Fibroblast of gingiva (primary cell): Measurements from ENCODE around the gene CD180.

Experiments
- DNase-seq: peaks from one replicate; pipeline ENCODE4 v3.0.0-alpha.2; 2011; ENCODE audit warnings: low read depth

CD180 gene

GRCh38 chr5:67196537-67197059 lies at the start of gene CD180:
Gene CD180 (minus strand): TSS chr5:67196799. CDS start chr5:67196641, 158 bp downstream.
- DNase-seq = no peak

GRCh38 chr5:67246108-67246507 lies 49.5 kb upstream of the CD180 start:
- peak; percentile 82 for DNase-seq

DNA sequence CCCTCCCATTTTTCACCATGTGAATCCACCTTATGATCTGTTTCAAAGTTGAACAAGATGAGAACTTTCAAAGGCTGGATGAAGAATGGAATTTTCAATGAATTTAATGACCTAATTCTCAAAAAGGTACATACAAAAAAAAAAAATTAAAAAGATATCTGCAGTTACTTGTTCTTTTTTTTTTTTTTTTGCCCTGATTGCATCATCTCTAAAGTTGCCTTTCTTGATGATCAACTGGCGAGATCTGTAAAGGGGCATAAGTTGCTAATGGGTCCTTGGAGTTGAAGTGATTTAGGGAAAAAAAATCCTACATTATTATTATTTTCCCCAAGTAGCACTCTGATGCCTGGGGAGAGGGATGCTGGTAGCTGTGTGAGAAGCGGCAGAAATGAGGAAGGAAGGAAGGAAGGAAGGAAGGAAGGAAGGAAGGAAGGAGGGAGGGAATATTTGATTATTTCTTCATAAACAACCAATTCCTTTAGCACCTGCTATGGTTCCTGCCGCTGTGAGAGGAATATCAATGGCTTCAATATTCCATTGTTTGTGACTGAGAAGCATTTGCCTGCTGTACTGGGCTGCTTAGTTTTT lies 48.8 kb upstream of the CD180 start:
- no peak for DNase-seq

GRCh38 chr5:67244345-67244793 lies 47.8 kb upstream of the CD180 start:
- no peak for DNase-seq

- DNase-seq = no peak
Observed at GRCh38 chr5:67243944-67244343, 47.3 kb upstream of the CD180 start.

- DNase-seq = peak; percentile 27
Observed at GRCh38 chr5:67243349-67243748, 46.8 kb upstream of the CD180 start.

DNA sequence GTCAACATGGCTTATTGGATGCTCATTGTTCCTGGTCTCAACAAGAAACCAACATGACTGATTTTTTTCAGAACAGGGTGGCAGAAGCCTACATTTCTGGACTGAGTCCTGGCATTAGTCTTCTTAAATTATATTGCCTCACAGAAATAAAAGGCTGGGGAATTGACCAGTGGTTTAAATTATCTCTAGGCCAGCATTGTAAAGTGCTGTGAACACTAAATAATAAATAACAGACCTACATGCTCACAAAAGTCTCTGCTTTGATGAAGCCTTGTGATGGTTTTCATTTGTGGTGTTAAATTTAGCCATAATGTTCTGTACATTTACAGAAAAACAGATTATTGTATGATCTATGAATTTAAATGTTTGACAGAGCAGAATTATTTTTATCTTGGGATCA lies 44.7 kb upstream of the CD180 start:
- DNase-seq = no peak

DNA sequence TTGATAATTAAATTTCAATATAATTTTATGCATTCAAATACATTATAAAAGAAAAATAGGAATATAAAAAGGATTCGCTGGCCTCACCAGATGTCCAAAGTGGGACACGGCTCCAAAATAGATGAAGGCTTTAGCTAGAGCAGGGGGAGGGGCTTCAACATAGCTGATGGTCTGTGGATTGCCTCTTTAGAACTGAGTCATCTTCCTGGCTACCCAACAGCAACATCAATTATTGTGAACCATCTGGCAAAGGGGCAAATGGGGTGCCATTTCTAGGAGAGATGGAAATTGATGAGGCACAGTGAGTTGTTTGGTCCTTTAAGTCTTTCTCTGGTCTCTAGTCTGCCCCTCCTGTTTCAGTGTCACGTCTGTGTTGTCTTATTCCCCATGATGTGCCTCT lies 44.2 kb upstream of the CD180 start:
- no peak for DNase-seq

DNA sequence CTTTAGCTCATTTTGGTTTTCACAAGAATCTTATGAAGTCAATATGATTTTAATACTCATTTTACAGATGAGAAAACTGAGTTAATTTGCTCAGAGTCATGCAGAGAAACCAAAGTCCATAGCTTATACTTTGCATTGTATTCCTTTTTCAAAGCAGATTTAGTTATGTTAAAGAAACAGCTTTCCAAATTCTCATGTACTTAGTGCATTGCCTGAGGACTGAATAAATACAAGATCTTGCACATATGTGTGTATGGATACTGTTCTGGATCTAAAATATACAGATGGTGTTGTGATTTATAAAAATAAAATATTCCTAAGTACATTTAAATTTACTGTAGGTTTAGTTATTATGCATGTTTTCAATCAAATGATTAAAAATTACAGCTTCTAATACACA lies 43.5 kb upstream of the CD180 start:
- DNase-seq = no peak

DNA sequence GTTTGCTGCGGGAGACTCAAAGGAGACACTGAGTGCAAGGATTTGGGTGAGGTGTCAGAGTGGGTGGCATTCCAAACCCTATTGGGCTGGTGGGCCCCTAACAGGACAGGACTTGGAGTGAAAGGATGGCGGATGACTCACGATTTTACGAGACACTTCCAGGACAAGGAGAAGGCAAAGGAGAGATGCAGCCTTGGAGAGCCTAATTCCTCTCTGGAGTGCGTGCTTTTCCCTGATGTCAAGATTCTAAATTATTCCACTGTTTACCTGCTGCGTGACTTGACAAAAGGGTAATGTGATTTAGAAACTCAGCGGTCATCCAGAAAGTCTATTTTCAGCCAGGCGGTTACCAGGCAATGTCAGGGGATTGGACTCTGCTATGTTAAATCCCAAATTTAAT lies 41.6 kb upstream of the CD180 start:
- no peak for DNase-seq

DNA sequence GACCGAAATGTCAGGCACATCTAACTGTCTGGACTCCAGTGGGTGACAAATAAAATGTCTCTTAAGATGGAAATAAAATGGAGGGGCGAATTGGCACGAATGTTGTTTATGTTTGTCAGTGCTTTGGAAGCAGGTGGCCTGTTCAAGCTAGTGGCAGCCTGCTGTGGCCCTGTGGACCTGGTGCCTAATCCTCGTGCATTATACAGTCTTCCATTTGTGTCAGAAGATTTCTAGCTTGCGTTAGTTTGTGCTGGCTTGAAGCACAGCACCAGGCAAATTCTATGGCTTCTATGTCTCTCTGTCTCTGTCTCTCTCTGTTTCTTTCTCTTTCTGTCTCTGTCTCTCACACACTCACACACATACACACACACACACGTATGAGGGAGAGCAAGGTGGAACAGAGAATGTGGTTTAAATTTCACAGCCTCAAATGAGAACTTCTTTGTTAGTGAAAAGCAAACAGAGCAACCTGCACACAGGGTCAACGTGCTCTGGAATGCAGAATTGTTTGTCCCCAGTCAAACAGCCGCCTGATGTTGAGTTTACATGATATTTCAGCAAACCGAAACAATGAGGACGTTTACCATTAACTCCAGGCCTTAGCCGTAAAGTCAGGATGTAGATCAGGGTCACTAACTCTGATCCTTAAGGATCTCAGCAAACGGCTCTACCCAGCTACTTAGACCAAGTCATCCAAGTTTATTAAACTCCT lies 39.0 kb upstream of the CD180 start:
- DNase-seq = no peak

DNA sequence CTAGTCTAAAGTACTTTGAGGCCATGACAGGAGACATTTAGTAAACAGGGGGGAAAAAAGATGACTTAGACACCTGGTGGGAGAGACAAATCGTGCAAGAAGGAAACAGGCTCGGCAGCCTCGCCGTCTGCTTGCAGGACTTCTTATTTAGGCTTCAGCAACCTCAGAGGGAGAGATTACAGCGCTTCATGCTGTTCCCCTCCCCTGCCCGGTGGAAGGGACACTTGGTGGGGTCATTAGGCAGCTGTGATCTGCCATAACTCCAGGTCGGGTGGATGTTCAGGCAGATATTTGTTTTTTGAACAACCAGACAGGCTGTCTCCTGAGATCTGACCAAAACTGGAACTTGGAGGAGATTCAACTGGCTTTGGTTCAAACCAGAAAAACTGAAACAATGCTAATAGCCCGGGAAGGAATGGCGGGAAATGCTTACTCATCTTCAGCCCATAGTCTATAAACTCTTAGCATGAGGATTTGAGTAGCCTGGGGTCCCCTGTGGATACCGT lies 38.1 kb upstream of the CD180 start:
- peak; percentile 54 for DNase-seq

GRCh38 chr5:67233075-67233474 lies 36.5 kb upstream of the CD180 start:
- no peak for DNase-seq

GRCh38 chr5:67223211-67223610 lies 26.6 kb upstream of the CD180 start:
- DNase-seq = no peak

GRCh38 chr5:67222243-67223025 lies 25.8 kb upstream of the CD180 start:
- no peak for DNase-seq

GRCh38 chr5:67221487-67222242 lies 25.1 kb upstream of the CD180 start:
- DNase-seq = no peak

DNA sequence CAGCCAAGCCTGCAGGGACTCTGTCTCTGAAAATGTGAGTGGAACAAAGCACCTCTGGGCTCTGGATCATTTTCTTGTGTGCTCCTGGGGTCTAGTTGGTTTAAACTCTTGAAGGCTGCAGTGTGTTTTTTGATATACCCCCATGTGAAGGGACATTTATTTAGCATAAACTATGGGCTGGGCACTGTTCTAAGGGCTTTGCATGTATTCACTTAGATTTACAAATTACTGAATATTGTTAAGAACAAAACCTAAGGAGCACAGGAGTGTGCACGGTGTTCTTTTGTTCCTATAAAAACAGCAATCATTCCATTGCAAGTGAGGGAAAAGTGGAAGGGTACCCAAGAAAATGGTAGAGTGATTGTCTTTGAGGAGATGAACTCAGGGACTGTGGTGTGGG lies 20.0 kb upstream of the CD180 start:
- DNase-seq = no peak

DNA sequence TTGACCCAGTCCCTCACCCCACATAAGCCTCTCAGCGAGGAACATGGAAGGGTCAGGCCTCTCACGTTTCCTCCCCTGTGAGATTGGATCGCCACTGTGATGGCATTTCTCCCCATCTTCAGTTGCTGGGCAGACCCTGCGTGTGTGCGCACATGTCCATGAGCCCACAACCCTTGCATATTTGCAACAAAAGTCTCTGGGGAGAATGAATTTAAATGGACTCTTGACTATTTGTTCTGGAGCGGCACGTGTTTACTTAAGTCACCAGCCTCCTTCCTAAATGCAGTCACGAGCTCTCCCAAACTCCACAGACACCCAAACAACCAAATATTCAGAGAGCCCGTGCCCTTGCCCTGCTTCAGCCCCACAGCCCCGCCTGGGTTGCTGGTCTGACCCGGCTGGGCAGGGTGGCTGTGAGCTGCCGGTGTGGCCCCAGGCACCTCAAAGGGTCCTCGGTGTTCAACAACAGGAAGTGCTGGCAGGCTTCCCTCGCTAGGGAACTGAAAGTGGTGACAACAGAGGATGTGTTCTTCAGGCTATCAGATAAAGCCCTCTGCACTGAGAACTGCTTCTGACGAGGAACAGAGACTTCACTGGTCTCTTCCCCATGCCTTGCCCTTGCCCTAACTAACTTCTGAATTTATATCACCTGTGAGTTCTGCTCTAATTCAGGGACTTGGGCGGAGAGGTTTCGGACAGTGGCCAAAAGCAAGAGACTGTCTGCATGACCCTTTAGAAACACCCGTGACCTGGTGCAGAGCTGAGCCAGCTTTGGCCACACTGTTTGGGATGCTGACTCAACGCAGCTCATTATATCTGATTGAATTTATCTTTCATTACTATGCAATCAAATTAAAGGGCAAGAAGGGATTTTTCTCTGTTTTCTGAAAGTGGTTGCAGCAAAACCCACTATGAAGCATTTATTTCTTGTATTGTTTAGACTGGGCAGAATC lies 19.2 kb upstream of the CD180 start:
- DNase-seq = no peak

GRCh38 chr5:67214707-67215447 lies 18.3 kb upstream of the CD180 start:
- no peak for DNase-seq

DNA sequence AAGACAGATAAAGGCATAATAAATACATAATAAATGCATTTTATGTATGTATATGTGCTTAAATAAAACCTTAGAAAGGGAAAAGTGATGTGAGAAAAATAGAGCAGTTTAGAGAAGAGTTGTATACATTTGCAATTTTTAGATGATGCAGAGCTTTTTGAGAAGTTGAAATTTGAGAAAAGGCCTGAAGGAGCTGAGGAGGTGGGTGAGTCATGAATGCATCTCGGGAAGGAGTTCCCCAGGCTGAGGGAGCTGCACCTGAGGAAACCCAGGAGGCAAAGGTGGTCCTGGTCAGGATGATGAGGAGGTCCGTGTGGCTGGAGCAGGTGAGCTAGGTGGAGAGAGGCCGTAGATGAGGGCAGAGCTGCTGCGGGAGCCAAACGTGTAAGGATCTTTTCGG lies 17.4 kb upstream of the CD180 start:
- no peak for DNase-seq
